GM18870 (cell line): ENCODE measurements around the gene GIMAP2.
"Not testable (repeated sequence)": the region's sequence is repeated elsewhere in the genome, so short reads cannot be mapped to it uniquely, and the experiment has no call there.

Source experiments
- ATAC-seq: cut with Tn5 transposase; IDR thresholded peaks from one replicate; pipeline ENCODE4 v1.9.1; 2021; ENCODE audit warnings: moderate library complexity; ENCODE audit not compliant: unreplicated experiment

Gene GIMAP2

GRCh38 chr7:150676276-150676675, 9.2 kb upstream of the GIMAP2 start:
- not testable (repeated sequence) for ATAC-seq

GRCh38 chr7:150676854-150677253, 8.7 kb upstream of the GIMAP2 start:
- not testable (repeated sequence) for ATAC-seq

- ATAC-seq: not testable (repeated sequence)
Measured at GRCh38 chr7:150678601-150679000, 6.9 kb upstream of the GIMAP2 start.

DNA sequence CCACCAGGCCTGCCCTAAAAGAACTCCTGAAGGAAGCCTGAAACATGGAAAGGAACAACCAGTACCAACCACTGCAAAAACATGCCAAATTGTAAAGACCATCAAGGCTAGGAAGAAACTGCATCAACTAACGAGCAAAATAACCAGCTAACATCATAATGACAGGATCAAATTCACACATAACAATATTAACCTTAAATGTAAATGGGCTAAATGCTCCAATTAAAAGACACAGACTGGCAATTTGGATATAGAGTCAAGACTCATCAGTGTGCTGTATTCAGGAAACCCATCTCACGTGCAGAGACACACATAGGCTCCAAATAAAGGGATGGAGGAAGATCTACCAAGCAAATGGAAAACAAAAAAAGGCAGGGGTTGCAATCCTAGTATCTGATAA, 5.1 kb upstream of the GIMAP2 start:
- ATAC-seq: not testable (repeated sequence)

DNA sequence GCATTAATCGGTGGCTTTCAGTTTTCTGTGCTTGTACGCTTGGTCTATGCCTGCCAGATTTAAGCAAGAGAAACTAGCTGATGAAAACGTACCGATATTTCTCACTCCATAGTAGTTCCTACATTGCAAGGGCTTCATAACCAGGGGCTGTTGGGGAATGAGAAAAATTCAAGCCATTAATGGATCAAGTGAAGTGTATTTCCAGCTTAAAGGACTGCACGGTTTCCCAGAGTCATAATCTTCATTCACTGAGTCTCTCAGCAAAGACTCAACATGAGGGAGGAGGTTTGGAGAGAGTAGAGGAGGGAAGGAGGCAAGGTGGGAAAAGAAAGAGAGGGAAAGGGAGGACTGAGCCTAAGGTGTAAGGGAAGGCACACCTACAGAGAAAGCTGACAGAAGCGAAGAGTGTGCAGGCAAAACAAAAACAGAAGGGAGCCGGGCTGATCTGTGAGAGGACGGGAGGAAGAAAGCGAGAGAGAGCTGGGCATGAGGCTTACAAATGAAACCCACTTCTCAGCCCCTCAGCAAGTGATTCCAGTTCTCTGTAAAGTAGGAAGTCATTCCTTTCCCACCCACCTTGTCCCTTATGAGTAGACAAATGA, 625 bp downstream of the GIMAP2 start:
- peak; percentile 22 for ATAC-seq

- no peak for ATAC-seq
Measured at GRCh38 chr7:150688630-150689029, 3.1 kb downstream of the GIMAP2 start.

GRCh38 chr7:150695654-150696053, 10.1 kb downstream of the GIMAP2 start:
- ATAC-seq: no peak

DNA sequence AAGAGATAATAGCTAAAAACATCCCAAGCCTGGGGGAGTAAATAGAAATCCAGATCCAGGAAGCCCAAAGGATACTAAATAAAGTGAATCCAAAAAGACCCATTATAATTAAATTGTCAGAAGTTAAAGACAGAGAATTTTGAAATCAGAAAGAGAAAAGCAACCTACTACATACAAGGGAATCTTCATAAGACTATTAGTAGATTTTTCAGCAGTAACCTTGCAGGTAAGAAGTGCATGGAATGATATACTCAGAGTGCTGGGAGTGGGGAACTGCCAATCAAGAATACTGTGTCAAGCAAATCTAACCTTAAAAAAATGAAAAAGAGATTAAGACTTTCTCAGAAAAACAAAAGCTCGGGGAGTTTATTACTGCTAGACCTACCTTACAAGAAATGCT, 17.7 kb downstream of the GIMAP2 start:
- ATAC-seq: no peak

- no peak for ATAC-seq
Measured at GRCh38 chr7:150715293-150715692, 29.8 kb downstream of the GIMAP2 start.

- ATAC-seq: no peak
Measured at GRCh38 chr7:150715738-150716137, 30.2 kb downstream of the GIMAP2 start.

DNA sequence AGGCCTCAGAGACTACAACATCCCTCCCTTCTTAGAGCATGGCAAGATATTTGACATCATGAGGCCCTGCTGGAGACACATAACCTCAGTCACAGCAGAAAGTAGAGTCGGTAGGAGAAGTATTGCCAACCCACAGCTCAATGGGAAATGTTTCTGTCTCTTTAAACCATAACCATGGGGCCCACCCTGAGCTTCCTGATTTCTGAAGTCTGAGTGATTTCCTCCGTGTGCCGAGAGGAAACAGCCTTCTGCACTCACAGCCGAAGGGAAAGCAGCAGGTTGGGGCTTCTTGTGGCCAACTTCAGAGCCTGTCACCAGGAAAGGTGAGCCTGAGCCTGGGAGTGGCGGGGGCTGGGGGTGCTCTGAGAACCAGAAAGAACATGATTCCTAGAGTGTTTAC, 30.9 kb downstream of the GIMAP2 start, which contains the start of gene GIMAP1:
GIMAP1 (plus strand) TSS at position 246 of the 400 bp plus-strand sequence. CDS start 2,435 bp downstream, outside the sequence.
- ATAC-seq: no peak

GRCh38 chr7:150716939-150717338, 31.4 kb downstream of the GIMAP2 start:
- ATAC-seq: no peak

- no peak for ATAC-seq
Measured at GRCh38 chr7:150717814-150718420, 32.4 kb downstream of the GIMAP2 start.

GRCh38 chr7:150719436-150719835, 33.9 kb downstream of the GIMAP2 start:
- no peak for ATAC-seq

DNA sequence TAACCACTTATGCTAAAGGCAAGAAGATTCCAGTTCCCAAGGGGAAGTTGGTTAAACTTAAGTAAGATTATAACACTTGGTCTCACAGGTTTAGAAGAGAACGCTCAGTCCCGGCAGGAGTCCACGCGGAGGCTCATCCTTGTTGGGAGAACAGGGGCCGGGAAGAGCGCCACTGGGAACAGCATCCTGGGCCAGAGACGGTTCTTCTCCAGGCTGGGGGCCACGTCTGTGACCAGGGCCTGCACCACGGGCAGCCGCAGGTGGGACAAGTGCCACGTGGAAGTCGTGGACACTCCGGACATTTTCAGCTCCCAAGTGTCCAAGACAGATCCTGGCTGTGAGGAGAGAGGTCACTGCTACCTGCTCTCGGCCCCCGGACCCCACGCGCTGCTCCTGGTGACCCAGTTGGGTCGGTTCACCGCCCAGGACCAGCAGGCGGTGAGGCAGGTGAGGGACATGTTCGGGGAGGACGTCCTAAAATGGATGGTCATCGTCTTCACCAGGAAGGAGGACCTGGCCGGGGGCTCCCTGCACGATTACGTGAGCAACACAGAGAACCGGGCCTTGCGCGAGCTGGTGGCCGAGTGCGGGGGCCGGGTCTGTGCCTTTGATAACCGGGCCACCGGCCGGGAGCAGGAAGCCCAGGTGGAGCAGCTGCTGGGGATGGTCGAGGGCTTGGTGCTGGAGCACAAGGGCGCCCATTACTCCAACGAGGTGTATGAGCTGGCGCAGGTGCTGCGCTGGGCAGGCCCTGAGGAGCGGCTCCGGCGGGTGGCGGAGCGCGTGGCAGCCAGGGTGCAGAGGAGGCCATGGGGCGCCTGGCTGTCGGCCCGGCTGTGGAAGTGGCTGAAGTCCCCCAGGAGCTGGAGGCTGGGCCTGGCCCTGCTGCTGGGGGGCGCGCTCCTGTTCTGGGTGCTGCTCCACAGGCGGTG, 34.7 kb downstream of the GIMAP2 start:
- no peak for ATAC-seq

GRCh38 chr7:150721970-150722373, 36.5 kb downstream of the GIMAP2 start:
- ATAC-seq: no peak

GRCh38 chr7:150722431-150722931, 37.0 kb downstream of the GIMAP2 start:
- no peak for ATAC-seq

- no peak for ATAC-seq
Measured at GRCh38 chr7:150723467-150723866, 38.0 kb downstream of the GIMAP2 start.

DNA sequence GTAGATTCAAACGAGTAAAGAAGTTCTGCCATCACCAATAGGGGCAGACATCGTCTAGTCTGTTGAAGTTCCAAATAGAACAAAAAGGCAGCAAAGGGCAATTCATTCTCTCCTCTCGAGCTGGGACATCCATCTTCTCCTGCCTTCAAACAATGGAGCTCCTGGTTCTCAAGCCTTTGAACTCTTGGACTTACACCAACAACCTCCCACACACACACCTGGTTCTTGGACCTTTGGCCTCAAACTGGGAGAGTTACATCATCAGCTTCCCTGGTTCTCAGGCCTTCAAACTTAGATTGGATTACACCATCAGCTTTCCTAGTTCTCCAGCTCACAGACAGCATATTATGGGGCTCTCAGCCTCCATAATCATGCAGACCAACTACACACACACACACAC, 41.9 kb downstream of the GIMAP2 start:
- ATAC-seq: no peak

DNA sequence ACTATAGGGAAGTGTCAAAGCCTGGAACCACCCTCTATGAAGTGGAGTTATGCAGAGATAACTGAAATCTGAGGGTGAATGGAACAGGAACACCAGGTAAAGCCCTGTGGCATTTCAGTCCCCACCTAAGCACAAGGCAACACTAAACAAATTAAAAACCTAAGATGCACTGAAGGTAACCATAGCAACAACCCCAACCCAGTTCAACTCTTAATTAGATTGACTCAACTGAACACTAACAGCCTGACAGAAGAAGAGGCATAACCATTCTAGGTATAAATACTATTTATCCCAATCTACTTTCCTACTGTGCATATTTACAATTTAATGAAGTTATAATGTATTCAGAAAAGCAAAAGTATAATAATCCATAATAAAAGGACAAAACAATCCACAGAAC, 42.5 kb downstream of the GIMAP2 start:
- ATAC-seq: no peak

DNA sequence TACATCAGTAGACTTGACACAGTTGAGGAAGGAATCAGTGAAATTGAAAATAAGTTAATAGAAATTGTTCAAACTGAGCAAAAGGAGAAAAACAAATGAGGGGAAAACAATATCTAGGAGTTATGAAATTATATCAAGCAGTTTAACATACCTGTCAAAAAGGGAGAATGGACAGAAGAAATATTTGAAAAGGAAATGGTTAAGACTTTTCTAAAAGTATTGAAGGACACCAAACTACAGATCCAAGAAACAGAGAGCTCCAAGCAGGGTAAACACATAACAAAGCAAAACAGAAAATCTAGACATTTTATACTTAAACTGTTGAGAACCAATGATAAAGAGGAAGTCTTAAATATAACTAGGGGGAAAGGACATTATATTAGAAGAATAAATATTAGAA, 43.1 kb downstream of the GIMAP2 start:
- ATAC-seq: no peak

- ATAC-seq: no peak
Measured at GRCh38 chr7:150731916-150732315, 46.4 kb downstream of the GIMAP2 start.
